SU-DHL-6 (cell line): ENCODE data around the gene FNIP2.

Experiments used
- CTCF ChIP-seq: fragments of 200-600 bp; sonication (generic); IDR thresholded peaks from one replicate; pipeline ENCODE4 v1.5.1; 2017; ENCODE audit warnings: antibody characterized with exemption, mild to moderate bottlenecking, low read length, moderate library complexity; ENCODE audit not compliant: insufficient read depth, poor library complexity, severe bottlenecking
- EZH2phosphoT487 ChIP-seq: fragments of 200-600 bp; sonication (generic), shearing (Covaris generic); conservative IDR thresholded peaks from 2 replicates; pipeline ENCODE4 v1.6.1; 2018; ENCODE audit warnings: mild to moderate bottlenecking, antibody characterized with exemption, low read length, moderate library complexity, mixed read lengths

GRCh38 chr4:158891256-158891655 is 122.4 kb downstream of the FNIP2 start:
- TF ChIP-seq CTCF, result no peak
- no peak for TF ChIP-seq EZH2phosphoT487
